Mesendoderm (in vitro differentiated cells): ENCODE measurements around the gene CYP2C18. TPM values are rescaled to one million over a fixed set of nuclear protein-coding genes. Genes with fewer than 3 reads are reported as not detected.
"Not testable (repeated sequence)": the region's sequence is repeated elsewhere in the genome, so short reads cannot be mapped to it uniquely, and the experiment has no call there.

Experiments
- DNase-seq: peaks from one replicate; pipeline ENCODE4 v3.0.0; 2013
- H2AK5ac ChIP-seq: 2 replicates; pipeline ENCODE4 v1.6.1; 2013; ENCODE audit warnings: low read length, inconsistent platforms
- H2BK120ac ChIP-seq: 2 replicates; pipeline ENCODE4 v1.6.1; 2013; ENCODE audit warnings: low read depth, mild to moderate bottlenecking, low read length, moderate library complexity, mixed read lengths
- H2BK15ac ChIP-seq: replicated peaks from 2 replicates; pipeline ENCODE4 v1.6.1; 2013; ENCODE audit warnings: low read depth, mild to moderate bottlenecking, moderate library complexity
- H2BK5ac ChIP-seq: 2 replicates; pipeline ENCODE4 v1.6.1; 2013; ENCODE audit warnings: low read length, inconsistent platforms
- H3K18ac ChIP-seq: 2 replicates; pipeline ENCODE4 v1.6.1; 2013; ENCODE audit warnings: mild to moderate bottlenecking, low read length, mixed read lengths
- H3K23ac ChIP-seq: one replicate; pipeline ENCODE4 v1.6.1; 2013; ENCODE audit warnings: low read length
- H3K27ac ChIP-seq: 2 replicates; pipeline ENCODE4 v1.5.1; 2013; ENCODE audit warnings: low read depth, mild to moderate bottlenecking, inconsistent platforms, low read length, moderate library complexity
- H3K27me3 ChIP-seq: 2 replicates; pipeline ENCODE4 v1.6.1; 2013; ENCODE audit warnings: low read length, control low read depth, mild to moderate bottlenecking, inconsistent platforms; ENCODE audit not compliant: insufficient read depth, poor library complexity
- H3K36me3 ChIP-seq: 2 replicates; pipeline ENCODE4 v1.6.1; 2013; ENCODE audit warnings: low read length, inconsistent platforms; ENCODE audit not compliant: control insufficient read depth, insufficient read depth
- H3K4ac ChIP-seq: one replicate; pipeline ENCODE4 v1.6.1; 2013; ENCODE audit warnings: low read depth, mild to moderate bottlenecking, low read length, moderate library complexity
- H3K4me1 ChIP-seq: 2 replicates; pipeline ENCODE4 v1.6.1; 2013; ENCODE audit warnings: low read depth, low read length, inconsistent platforms; ENCODE audit not compliant: control insufficient read depth
- H3K4me2 ChIP-seq: 2 replicates; pipeline ENCODE4 v1.6.1; 2013; ENCODE audit warnings: low read length
- H3K4me3 ChIP-seq: 2 replicates; pipeline ENCODE4 v1.5.1; 2013; ENCODE audit warnings: mild to moderate bottlenecking, low read length
- H3K56ac ChIP-seq: one replicate; pipeline ENCODE4 v1.6.1; 2013; ENCODE audit warnings: low read length
- H3K79me1 ChIP-seq: 2 replicates; pipeline ENCODE4 v1.6.1; 2013; ENCODE audit warnings: low read length, inconsistent platforms
- H3K79me2 ChIP-seq: 2 replicates; pipeline ENCODE4 v1.6.1; 2013; ENCODE audit warnings: mild to moderate bottlenecking, low read length; ENCODE audit not compliant: control insufficient read depth, insufficient read depth
- H3K9ac ChIP-seq: 2 replicates; pipeline ENCODE4 v1.6.1; 2013; ENCODE audit warnings: low read length, inconsistent platforms
- H4K5ac ChIP-seq: one replicate; pipeline ENCODE4 v1.6.1; 2013; ENCODE audit warnings: low read length
- H4K8ac ChIP-seq: one replicate; pipeline ENCODE4 v1.6.1; 2013; ENCODE audit warnings: low read depth, mild to moderate bottlenecking, control low read depth, low read length, moderate library complexity
- WGBS: extraction: QIAGEN DNeasy Blood & Tissue Kit; methylation state at CpG from one replicate; pipeline ENCODE4 v1.1.7; 2013; ENCODE audit warnings: low lambda C conversion rate, missing lambda C conversion rate; ENCODE audit not compliant: insufficient coverage; ENCODE audit errors: extremely low coverage; 5-methylcytosine and 5-hydroxymethylcytosine counted together
- polyA plus RNA-seq, 2 experiments: library from polyadenylated mRNA; stranded (reverse); fragments of 200-250 nt; gene quantifications; one replicate each; pipeline ENCODE4 v1.2.3, GENCODE V29; 2013

The CYP2C18 gene
- polyA plus RNA-seq (2013, experiment 1 of 2) = 0.21 TPM
- polyA plus RNA-seq (2013, experiment 2 of 2) = 0.18 TPM

DNA sequence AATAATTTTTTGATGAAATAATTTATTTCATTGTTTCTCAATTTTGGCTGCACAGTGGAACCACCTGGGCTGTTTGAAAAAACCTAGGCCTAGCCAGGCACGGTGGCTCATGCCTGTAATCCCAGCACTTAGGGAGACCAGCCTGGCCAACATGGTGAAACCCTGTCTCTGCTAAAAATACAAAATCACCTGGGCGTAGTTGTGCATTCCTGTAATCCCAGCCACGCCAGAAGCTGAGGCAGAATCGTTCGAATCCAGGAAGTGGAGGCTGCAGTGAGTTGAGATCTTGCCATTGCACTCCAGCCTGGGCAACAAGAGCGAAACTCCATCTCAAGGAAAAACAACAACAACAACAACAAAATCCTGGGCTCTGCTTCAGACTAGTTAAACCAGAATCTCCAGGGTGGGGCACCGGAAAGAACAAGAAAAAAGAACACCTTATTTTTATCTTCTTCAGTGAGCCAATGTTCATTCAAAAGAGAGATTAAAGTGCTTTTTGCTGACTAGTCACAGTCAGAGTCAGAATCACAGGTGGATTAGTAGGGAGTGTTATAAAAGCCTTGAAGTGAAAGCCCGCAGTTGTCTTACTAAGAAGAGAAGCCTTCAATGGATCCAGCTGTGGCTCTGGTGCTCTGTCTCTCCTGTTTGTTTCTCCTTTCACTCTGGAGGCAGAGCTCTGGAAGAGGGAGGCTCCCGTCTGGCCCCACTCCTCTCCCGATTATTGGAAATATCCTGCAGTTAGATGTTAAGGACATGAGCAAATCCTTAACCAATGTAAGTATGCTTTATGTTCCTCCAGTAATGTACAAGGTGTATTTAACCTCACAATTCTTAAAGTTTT, at the start of gene CYP2C18:
Gene CYP2C18 (plus strand): TSS at position 516 of the 841 bp plus-strand sequence. CDS start 91 bp downstream, at position 607.
- no CpG with 5 or more reads among the region's 10 CpGs for WGBS

DNA sequence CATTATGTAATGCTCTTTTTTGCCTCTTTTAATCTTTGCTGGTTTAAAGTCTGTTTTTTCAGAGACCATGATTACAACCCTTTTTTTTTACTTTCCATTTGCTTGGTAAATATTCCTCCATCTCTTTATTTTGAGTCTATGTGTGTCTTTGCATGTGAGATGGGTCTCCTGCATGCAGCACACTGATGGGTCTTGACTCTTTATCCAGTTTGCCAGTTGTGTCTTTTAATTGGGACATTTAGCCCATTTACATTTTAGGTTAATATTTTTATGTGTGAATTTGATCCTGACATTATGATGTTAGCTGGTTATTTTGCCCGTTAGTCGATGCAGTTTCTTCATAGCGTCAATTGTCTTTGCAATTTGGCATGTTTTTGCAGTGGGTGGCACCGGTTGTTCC, 45.4 kb upstream of the CYP2C18 start:
- not testable (repeated sequence) for H3K79me2 ChIP-seq, H3K9ac ChIP-seq, H3K4me2 ChIP-seq, H2BK15ac ChIP-seq, DNase-seq, H3K4ac ChIP-seq, H4K5ac ChIP-seq, H3K36me3 ChIP-seq, H3K79me1 ChIP-seq, H2BK5ac ChIP-seq, H2AK5ac ChIP-seq, H3K27me3 ChIP-seq, H4K8ac ChIP-seq, H3K23ac ChIP-seq, H3K4me1 ChIP-seq, H3K56ac ChIP-seq, H3K18ac ChIP-seq, H3K27ac ChIP-seq, H3K4me3 ChIP-seq, H2BK120ac ChIP-seq
- WGBS = no CpG with 5 or more reads among the region's 4 CpGs

More for the DNA sequence above, at the start of gene CYP2C18:
- Histone ChIP-seq H3K23ac (no peak within 1 kb of the TSS), H4K5ac (no peak within 1 kb of the TSS), H3K18ac (no peak within 1 kb of the TSS), H3K27me3 (no peaks in the 10 kb centered on the region), H3K4ac (no peak within 1 kb of the TSS), H4K8ac (no peak within 1 kb of the TSS), H3K79me1 (no peaks in the 10 kb centered on the region), H2BK5ac (no peak within 1 kb of the TSS), H2AK5ac (no peak within 1 kb of the TSS), H3K4me3 (no peak within 1 kb of the TSS), H3K79me2 (no peaks in the 10 kb centered on the region), H3K27ac (no peak within 1 kb of the TSS), H3K4me2 (no peak within 1 kb of the TSS), H2BK120ac (no peak within 1 kb of the TSS), H3K4me1 (peaks cover 2% of the 10 kb centered on the region), H3K36me3 (no peaks in the 10 kb centered on the region), H2BK15ac (no peak within 1 kb of the TSS), H3K9ac (no peak within 1 kb of the TSS), H3K56ac (no peak within 1 kb of the TSS)
- DNase-seq = no peak

DNA sequence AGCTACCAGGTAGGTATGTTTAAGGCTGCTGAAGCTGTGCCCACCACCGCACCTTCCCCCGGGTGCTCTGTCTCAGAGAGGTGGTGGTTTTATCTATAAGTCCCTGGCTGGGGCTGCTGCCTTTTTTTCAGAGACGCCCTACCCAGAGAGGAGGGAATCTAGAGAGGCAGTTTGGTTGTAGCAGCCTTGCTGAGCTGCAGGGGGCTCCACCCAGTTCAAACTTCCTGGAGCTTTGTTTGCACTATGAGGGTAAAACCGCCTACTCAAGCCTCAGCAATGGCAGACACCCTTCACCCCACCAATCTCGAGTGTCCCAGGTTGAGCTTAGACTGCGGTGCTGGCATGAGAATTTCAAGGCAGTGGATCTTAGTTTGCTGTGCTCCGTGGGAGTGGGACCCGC, 43.6 kb upstream of the CYP2C18 start:
- WGBS = no CpG with 5 or more reads among the region's 8 CpGs

DNA sequence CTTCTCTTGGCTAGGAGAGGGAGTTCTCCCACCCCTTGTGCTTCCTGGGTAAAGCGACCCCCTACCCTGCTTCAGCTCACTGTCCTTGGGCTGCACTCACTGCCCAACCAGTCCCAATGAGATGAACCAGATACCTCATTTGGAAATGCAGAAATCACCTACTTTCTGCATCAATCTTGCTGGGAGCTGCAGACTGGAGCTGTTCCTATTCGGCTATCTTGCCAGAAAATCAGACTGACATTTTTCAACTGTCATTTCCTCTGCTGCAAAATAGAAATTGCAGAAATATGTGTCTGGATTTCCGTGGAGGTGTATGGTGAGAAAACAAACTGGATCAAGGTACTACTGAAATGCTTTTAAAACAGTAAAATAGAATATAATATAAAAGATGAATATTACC, 43.0 kb upstream of the CYP2C18 start:
- no peak overlapping the region for H3K18ac ChIP-seq
- no peak overlapping the region for H2BK120ac ChIP-seq
- H3K36me3 ChIP-seq = no peaks in the 10 kb centered on the region
- H3K4ac ChIP-seq = no peak overlapping the region
- no peak overlapping the region for H4K8ac ChIP-seq
- no peak overlapping the region for H4K5ac ChIP-seq
- H3K23ac ChIP-seq = no peak overlapping the region
- no peak overlapping the region for H2BK15ac ChIP-seq
- WGBS = no CpG with 5 or more reads among the region's 3 CpGs
- H3K56ac ChIP-seq = no peak overlapping the region
- no peak for DNase-seq
- H3K27me3 ChIP-seq = no peaks in the 10 kb centered on the region
- no peak overlapping the region for H3K27ac ChIP-seq
- no peak overlapping the region for H3K9ac ChIP-seq
- no peak overlapping the region for H3K4me2 ChIP-seq
- no peak overlapping the region for H2BK5ac ChIP-seq
- no peak overlapping the region for H3K4me3 ChIP-seq
- H3K79me2 ChIP-seq = no peaks in the 10 kb centered on the region
- no peak overlapping the region for H2AK5ac ChIP-seq
- H3K79me1 ChIP-seq = no peaks in the 10 kb centered on the region
- H3K4me1 ChIP-seq = no peaks in the 10 kb centered on the region

More for the DNA sequence above, 43.6 kb upstream of the CYP2C18 start:
- Histone ChIP-seq H4K5ac (no peak overlapping the region), H3K9ac (no peak overlapping the region), H3K36me3 (no peaks in the 10 kb centered on the region), H3K79me1 (no peaks in the 10 kb centered on the region), H2BK15ac (no peak overlapping the region), H3K4me2 (no peak overlapping the region), H3K27me3 (no peaks in the 10 kb centered on the region), H3K56ac (no peak overlapping the region), H2AK5ac (no peak overlapping the region), H3K23ac (no peak overlapping the region), H2BK120ac (no peak overlapping the region), H2BK5ac (no peak overlapping the region), H3K27ac (no peak overlapping the region), H3K18ac (no peak overlapping the region), H4K8ac (no peak overlapping the region), H3K4ac (no peak overlapping the region), H3K79me2 (no peaks in the 10 kb centered on the region), H3K4me3 (no peak overlapping the region), H3K4me1 (no peaks in the 10 kb centered on the region)
- DNase-seq = no peak

DNA sequence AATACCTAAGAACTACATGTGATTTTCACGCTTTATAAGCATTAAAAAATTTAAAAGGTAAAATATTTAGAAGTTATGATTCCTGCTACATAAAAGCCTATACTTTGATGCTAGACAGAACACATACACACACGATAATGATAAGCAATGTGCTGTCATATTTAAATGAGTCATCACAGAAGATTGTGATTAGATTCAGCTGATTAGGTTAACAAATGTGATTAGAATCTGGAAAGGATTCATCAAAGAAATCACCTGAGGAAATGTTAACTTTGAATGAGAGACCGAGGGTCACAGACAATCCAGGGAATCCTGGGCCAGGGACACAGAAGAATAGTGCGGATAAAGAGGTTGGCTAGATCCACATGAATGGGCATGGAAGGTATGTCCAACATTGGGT, 42.0 kb upstream of the CYP2C18 start:
- H4K5ac ChIP-seq = no peak overlapping the region
- H2BK120ac ChIP-seq = no peak overlapping the region
- H3K4me1 ChIP-seq = no peaks in the 10 kb centered on the region
- no peak overlapping the region for H3K56ac ChIP-seq
- H2AK5ac ChIP-seq = no peak overlapping the region
- H3K79me1 ChIP-seq = no peaks in the 10 kb centered on the region
- H3K9ac ChIP-seq = no peak overlapping the region
- H3K4ac ChIP-seq = no peak overlapping the region
- no peak overlapping the region for H3K18ac ChIP-seq
- H4K8ac ChIP-seq = no peak overlapping the region
- no peak overlapping the region for H3K27ac ChIP-seq
- no peak for DNase-seq
- no peak overlapping the region for H2BK5ac ChIP-seq
- H2BK15ac ChIP-seq = no peak overlapping the region
- no peaks in the 10 kb centered on the region for H3K27me3 ChIP-seq
- no peak overlapping the region for H3K4me3 ChIP-seq
- no peak overlapping the region for H3K23ac ChIP-seq
- no peaks in the 10 kb centered on the region for H3K79me2 ChIP-seq
- WGBS = no CpG with 5 or more reads among the region's 4 CpGs
- H3K36me3 ChIP-seq = no peaks in the 10 kb centered on the region
- no peak overlapping the region for H3K4me2 ChIP-seq
